D721Med (cell line): Measurements from ENCODE around the gene ABI3BP.

Experiments used
- DNase-seq: peaks from one replicate; pipeline ENCODE4 v3.0.0; 2011; ENCODE audit warnings: low spot score; ENCODE audit not compliant: insufficient read length
- FAIRE-seq: peaks from 2 replicates; lab custom pipeline; 2011; peaks lifted over from hg19 to GRCh38; lab: Jason Lieb, UNC
- TF ChIP-seq, protein P1 (sequence below): IDR thresholded peaks from 2 replicates; pipeline ENCODE4 v1.5.1; 2012; ENCODE audit warnings: mild to moderate bottlenecking, control low read depth; ENCODE audit not compliant: insufficient read depth; ENCODE audit errors: missing control alignments

ABI3BP gene

DNA sequence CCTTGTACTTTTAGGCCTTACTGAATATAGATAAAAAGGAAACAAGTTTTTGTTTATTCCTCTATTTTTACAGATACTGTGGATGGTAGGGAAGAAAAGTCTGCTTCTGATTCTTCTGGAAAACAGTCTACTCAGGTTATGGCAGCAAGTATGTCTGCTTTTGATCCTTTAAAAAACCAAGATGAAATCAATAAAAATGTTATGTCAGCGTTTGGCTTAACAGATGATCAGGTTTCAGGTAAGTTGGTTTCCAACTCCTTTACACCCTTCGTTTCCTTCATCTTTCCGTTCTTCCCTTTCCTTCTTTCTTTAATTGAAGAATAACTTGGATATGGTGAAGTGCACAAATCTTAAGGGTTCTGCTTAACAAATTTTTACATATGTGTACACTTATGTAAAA is 260.8 kb downstream of the ABI3BP start:
- FAIRE-seq, result no peak
- DNase-seq, result no peak
- TF ChIP-seq, protein P1, sequence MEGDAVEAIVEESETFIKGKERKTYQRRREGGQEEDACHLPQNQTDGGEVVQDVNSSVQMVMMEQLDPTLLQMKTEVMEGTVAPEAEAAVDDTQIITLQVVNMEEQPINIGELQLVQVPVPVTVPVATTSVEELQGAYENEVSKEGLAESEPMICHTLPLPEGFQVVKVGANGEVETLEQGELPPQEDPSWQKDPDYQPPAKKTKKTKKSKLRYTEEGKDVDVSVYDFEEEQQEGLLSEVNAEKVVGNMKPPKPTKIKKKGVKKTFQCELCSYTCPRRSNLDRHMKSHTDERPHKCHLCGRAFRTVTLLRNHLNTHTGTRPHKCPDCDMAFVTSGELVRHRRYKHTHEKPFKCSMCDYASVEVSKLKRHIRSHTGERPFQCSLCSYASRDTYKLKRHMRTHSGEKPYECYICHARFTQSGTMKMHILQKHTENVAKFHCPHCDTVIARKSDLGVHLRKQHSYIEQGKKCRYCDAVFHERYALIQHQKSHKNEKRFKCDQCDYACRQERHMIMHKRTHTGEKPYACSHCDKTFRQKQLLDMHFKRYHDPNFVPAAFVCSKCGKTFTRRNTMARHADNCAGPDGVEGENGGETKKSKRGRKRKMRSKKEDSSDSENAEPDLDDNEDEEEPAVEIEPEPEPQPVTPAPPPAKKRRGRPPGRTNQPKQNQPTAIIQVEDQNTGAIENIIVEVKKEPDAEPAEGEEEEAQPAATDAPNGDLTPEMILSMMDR, result no peak

DNA sequence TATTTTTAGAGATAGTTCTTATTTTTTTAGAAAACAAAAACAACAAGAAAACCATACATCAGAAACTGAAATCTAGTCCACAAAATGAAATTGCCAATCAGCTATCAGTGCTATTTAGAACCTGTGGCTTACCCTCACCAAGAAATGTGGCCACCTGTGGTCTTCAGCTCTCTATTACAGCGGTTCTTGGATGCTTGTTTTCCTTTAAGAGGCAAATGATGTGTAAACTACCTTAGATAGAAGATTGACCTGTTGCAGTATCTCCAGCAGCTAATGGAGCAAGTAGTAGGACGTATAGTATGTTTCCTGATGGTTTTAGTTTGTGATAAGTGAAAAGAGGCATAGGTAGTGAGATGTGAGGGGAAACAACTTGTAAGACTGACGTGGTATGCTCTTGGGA is 262.7 kb downstream of the ABI3BP start:
- TF ChIP-seq, protein P1, result no peak
- FAIRE-seq, result no peak

DNA sequence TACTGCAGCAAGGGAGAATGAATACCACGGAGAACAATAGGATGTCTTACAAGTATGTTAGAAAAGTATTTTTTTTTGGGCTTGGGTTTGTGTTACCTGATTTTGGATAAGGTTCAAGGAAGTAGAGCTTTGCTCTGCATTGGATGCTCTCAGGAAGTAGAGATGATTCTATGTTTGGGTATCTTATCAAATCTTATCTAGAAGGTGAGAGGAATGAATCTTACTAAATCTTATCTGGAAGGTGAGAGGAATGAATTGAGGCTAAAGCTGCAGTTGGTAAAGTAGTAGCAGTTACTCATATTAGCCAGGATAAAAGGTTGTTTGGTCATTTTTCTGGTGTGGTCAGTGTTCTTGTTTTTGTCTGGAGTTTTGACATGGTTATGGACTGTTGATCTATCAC is 266.5 kb downstream of the ABI3BP start:
- TF ChIP-seq, protein P1, result no peak
- DNase-seq, result no peak
- no peak for FAIRE-seq

More for the DNA sequence above, 262.7 kb downstream of the ABI3BP start:
- DNase-seq, result no peak

DNA sequence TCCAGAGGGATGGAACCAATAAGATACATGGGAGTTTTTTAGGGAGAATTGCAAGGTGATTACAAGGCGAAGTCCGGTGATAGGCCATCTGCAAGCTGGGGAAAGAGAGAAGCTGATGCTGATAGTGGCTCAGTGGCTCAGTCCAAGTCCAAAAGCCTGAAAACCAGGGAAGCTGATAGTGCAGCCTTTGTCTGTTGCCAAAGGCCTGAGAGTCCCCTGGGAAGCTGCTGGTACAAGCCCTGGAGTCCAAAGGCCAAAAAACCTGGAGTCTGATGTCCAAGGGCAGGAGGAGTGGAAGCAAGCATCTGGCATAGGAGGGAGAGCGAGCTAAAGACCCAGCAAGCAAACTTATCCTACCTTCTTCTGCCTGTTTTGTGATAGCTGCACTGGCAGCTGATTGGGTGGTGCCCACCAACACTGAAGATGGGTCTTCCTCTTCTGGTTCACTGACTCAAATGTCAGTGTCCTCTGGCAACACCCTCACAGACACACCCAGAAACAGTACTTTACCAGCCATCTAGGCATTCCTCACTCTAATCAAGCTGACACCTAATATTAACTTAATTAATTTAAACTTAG is 267.2 kb downstream of the ABI3BP start:
- FAIRE-seq (no peak), DNase-seq (no peak)
- TF ChIP-seq, protein P1, result no peak

DNA sequence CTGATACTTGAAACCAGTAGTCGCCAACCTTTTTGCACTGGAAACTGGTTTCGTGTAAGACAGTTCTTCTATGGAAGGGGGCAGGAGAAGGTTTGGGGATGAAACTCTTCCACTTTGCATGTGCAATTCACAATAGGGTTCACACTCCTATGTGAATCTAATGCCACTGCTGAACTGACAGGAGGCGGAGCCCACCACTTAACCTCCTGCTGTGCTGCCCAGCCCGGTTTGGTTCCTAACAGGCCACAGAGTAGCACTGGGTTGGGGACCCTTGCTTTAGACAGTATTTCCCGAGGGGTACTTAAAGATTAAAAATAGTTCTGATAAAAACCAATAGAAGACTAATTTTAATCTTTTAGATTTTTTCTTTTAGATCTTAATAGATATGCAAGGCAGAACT is 272.8 kb downstream of the ABI3BP start:
- FAIRE-seq, result no peak
- DNase-seq, result no peak
- TF ChIP-seq, protein P1, result no peak

DNA sequence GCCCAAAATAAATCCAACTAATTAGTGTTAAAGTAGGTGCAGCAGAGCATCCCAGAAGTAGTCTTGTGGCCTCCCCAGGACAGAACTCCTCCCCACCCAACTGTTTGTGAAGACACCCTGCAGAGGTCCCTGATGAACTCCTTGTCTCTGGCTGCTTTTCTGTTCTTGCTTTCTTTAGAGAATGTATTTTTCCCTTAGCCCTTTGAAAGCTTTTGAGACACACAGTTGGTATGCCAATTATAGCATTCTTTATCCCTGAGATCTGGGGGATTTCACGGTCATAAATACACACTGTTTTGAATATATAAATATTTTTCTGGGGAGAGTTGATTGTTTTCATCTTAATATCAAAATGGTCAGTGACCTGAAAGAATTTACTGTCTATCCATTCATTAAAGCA is 274.1 kb downstream of the ABI3BP start:
- TF ChIP-seq, protein P1, result no peak
- FAIRE-seq (no peak), DNase-seq (no peak)

DNA sequence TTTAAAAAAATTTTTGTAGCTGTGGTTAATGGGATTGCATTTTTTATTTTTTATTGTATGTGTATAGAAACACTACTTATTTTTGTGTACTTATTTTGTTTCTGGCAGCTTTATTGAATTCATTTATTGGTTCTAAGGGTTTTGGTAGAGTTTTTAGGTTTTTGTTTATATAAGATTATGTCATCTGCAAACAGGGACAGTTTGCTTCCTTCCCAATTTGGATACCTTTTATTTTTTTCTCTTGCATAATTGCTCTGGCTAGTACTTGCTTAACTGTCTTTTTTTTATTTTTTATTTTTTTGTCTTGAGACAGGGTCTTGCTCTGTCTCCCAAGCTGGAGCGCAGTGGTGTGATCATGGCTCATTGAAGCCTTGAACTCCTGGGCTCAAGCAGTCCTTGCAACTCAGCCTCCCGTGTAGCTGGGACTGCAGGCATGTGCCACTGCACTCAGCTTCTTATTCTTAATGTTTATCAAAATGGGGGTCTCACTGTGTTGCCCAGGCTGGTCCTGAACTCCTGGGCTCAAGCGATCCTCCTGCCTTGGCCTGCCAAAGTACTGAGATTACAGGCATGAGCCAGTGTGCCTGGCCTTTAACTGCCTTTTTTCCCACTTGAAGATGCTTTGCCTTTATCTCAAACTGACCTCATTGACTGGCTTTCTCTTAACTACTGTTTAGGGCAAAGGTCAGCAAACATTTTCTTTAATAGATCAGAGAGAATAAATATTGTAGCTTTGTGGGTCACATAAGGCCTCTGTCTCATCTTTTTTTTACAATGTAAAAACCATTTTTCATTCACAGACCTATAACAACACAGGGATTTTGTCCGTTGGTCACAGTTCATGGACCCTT is 275.4 kb downstream of the ABI3BP start:
- FAIRE-seq, result no peak
- TF ChIP-seq, protein P1, result no peak

More for the DNA sequence above, 275.4 kb downstream of the ABI3BP start:
- DNase-seq, result no peak
